GM11168 (cell line): Measurements from ENCODE around the gene TSPAN4.

ENCODE experiments used
- in situ Hi-C: fragments of 300-500 bp; cut with MboI; formaldehyde crosslinking; loops from one replicate; pipeline ENCODE4 v1.12.0; 2022; ENCODE audit warnings: low sequenced_read_pairs; ENCODE audit not compliant: unreplicated experiment

The TSPAN4 gene

DNA sequence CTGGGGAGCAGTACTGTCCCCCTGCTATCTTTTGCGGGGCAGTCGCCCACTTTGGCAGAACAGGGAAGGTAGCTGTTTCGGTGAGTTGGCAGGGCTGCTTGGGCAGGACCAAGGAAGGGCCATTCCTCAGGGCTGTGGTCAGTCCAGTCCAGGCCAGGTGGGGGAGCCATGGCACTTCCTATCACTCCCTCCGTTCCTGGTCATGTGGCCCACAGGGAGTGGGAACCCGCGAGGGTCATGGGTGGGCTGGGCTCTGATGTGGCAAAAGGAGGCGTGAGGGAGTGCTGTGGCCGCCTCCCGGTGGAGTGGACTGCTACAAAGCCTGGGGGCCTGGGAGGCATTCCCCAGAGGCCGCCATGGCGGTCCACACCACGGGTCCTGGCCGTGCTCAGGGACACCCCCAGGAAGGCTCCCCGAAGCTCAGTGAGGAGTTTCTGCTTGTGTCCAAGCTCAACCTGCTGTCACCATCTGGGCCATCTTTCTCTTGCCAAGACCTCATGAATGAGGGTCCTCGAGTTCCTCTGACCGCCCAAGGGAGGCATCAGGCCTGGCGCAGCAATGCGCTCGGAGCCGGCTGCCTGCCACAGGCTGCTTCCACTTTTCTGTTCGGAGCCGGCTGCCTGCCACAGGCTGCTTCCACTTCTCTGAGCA, 56.0 kb downstream of the TSPAN4 start:
- in situ Hi-C loops = no loop called here

DNA sequence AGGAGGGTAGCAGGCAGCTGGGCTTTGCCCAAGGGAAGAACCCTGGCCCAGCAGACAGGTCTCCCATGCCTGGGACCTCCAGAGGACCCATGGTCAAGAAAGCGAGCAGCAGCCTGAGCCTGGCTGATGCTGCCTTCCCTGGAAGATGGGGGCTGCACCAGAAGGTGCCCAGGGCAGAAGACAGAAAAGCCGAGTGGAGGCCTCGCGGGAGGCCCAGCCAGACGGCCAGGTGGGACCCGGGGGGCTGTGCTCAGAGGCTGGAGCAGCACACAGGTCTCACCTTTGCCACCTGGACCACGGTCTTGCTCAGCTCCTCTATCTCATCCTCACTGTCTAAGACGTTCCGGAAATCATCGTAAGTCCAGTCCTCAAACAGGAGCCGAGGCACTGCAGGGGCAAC, 57.1 kb downstream of the TSPAN4 start:
- in situ Hi-C loops = no loop called here

DNA sequence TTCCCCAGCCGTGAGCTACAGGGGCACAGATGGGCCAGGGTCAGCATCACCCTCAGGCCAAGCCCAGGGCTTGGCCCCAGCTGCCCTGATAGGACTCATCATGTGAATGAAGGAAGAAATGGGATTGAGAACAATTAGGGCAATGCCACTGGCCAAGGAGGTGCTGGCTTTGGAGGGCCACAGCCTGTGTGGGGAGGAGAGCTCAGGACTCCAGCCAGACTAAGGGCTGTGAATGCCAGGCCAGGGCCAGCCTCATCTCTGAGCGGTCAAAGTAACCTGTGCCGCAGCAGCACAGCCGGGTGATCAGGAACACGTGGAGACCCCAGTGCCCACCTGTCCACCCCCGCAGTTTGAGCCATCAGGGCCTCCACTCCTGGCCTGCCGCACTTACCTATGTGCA, 57.9 kb downstream of the TSPAN4 start:
- in situ Hi-C loops = no loop called here

DNA sequence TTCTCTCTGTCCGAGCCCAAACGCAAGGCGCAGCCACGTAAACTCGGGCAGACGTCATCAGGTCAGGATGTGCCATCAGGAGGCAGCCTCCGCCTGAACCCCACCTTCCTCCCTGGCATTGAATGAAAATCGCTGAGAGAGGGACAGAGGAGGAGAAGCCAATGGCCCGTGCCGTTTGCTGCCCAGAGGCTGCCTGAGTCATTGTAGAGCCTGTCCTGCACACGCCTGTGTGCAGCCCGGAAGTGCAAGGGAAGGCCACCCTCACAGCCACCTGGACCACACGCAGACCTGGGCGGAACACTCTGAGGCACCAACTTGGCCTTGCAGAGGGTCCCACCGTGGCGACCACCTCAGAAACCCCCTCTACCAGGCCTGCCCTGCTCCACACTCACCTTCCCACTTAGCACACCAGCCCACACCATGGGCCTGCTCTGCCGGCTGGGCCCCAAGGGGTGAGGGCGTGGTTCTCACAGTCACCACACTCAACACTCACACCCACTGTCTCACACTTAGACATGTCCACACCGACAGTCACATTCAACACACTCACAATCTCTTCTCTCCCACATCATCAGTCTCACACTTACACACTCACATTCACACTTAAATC, 58.9 kb downstream of the TSPAN4 start:
- in situ Hi-C loops = no loop called here

DNA sequence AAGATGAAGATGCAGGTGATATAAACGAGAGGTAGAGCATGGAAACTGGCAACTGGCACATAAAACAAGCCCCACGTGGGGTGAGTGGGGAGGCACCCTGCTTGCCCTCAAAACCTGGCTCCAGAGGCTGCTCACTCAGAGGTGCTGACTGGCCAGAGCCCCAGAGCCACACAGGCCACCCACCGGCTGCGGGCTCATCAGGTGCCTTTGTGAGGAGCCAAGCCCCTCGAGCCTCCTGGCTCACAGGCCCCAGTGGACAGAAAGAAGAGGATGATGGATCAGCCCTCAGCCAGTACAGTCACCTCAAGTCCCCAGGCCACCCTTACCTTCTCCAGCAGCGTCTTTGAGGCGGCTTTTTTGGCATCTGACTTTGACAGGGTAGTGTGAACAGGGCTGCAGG, 61.7 kb downstream of the TSPAN4 start:
- in situ Hi-C loops = no loop called here

DNA sequence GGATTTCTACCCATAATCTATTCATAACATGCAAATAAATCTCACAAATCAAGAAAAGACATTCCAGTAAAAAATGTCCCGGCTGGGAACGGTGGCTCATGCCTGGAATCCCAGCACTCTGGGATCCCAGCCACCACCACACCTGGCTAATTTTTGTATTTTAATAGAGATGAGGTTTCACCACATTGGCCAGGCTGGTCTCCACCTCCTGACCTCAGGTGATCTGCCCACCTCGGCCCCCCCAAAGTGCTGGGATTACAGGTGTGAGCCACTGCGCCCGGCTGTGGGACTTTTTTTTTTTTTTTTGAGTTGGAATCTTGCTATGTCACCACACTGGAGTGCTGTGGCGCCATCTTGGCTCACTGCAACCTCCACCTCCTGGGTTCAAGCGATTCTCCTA, 63.3 kb downstream of the TSPAN4 start:
- in situ Hi-C loops = no loop called here

DNA sequence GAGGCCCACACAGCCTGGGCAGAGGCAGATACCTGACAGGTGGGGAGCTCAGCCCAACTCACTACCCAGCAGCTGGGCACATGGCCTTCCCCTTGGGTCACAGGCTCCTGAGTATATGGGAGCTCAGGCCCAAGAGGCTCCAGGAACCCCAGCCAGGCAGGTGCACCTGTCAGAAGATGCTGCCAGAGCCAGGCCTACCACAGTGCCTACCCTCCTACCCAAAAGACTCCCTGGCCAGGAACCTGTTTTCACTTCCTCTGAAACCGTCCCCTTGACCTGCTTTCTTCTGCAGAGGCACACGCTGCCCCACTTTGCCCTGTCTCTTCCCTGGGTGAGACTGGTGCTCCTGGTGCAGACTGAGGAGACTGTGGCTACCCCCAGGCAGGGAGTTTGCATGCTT, 65.0 kb downstream of the TSPAN4 start:
- in situ Hi-C loops = no loop called here

DNA sequence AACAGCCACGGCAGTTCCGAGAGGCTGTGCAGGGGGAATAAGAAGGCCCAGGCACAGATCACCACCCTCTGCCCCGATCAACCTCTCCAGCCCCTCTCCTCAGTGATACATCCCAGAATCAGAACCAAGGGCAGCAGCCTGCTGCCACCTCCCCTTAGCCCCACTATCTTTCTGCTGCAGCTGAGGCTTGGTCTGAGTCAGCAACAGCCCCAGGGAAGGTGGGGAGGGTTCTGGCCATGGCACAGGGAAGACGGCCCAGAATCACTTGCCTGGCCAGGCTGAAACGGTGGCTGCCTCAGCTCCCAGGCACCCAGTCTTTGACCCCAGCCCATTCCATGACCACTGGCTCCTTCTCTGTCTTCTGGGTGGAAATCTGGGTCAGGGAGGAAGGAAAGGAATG, 65.6 kb downstream of the TSPAN4 start:
- in situ Hi-C loops = no loop called here

DNA sequence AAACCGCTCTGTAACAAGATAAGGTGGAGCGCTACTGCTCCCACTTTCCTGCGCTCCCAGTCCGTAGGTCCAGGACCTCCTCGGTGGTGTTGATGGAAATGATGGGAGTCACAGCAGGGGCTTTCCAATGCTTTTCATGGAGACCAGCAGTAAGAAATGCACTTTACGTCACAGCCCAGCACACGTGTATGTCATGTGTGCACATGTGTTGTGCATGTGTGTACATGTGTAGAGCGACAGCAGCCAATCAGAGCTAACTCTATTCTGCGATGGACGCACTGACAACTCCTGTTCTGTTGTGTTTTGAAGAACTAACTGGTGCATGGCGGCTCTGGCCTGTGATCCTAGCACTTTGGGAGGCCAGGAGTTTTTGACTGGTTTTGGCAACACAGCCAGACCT, 66.8 kb downstream of the TSPAN4 start:
- in situ Hi-C loops = no loop called here

DNA sequence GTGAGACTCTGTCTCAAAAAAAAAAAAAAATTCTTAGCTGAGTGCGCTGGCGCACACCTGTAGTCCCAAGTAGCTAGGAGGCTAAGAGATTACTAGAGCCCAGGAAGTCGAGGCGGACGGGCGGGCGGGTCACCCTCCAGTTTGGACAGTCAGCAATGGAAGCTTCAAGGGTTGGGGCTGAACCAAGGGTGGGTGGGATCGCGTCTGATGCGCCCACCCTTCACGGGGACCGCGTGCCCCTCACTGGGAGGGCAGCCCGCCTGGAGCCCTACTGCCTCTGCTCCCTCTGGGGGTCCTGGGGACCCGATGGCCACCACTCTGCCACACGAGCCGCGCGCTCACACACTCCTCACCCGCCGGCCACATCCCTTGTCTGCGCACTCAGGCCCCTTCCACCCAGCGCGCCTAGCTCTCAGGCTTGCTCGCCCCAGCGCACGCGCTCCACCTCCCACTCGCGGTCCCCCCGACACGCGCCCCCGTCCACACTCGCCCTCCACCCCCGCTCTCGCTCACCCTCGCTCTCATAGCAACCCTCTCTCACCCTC, 67.5 kb downstream of the TSPAN4 start:
- in situ Hi-C loops = no loop called here

DNA sequence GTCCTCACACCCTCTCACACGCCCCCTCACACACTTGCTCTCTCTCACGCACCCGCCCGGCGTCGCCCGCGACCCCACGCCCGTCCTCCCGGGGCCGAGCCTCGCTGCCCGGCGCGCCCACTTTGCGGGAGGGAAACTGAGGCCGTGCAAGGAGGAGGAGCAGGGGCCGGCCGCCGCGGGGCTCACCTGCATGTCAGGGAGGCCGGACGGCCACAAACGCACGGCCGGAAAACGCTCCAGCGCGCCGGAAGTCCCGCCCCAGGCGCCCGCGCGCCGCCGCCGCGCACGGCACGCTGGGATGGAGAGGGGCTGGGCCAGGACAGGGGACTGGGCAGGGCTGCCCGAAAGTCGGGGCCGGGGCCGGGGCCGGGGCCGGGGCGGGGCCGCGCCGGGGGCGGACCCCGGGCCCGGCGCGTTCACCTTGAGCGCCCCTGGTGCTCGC, 68.0 kb downstream of the TSPAN4 start, which contains the start of gene CHID1:
TSS of gene CHID1 (minus strand) at position 222 of the 442 bp plus-strand sequence. CDS start 5,994 bp downstream, outside the sequence.
- in situ Hi-C loops = no loop called here

DNA sequence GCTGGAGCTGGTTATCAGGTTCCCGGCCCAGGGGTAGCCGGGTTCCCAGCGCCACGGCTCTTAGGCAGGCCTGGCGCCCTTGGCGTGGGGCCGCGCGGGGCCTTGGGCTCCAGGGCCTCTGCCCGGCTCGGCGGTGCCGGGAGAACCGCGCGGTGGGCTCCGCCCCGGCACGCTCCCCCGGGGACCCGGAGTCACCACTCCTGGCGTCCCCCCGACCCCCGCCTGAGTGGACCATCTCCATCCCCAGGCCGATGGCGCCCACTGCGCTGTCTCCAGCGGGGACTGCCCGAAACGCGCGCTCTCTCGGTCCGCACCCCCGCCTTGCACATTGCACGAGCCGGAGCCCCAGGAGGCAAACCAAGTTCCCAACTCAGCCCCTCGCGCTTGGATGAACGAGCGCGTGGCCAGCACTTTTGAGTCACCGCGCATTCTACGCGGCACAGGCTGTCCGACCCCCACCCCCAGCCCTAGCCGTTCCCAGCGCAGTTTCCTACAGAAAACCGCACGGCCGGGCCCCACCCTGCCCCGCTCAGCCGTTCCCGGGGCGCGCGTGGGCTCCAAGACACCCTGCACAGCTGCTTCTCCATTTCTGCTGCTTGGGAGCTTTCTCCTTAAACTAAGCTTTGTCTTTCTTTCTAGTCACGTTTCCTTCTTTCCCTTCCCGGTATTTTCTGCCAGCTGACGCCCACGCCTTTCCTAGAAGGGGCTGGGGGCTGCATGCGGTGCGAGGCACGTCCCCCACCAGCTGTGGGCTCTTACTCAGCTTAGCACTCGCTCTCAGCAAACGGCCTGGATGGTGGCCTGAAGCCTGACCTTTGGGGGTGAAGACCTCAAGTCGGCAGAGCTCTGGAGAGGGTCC, 68.6 kb downstream of the TSPAN4 start:
- in situ Hi-C loops = no loop called here

DNA sequence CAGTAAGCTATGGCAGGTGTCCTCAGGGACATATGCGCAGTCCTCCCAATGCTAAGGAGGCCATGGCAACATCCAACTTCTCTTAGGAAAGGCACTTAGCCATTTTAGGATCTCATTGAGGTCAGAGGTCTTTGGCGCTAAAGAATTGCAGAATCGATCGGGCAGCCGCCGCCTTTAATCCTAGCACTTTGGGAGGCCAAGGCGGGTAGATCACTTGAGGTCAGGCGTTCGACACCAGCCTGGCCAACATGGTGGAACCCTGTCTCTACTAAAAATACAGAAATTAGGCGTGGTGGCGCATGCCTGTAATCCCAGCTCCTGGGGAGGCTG, 69.2 kb downstream of the TSPAN4 start:
- in situ Hi-C loops = no loop called here

DNA sequence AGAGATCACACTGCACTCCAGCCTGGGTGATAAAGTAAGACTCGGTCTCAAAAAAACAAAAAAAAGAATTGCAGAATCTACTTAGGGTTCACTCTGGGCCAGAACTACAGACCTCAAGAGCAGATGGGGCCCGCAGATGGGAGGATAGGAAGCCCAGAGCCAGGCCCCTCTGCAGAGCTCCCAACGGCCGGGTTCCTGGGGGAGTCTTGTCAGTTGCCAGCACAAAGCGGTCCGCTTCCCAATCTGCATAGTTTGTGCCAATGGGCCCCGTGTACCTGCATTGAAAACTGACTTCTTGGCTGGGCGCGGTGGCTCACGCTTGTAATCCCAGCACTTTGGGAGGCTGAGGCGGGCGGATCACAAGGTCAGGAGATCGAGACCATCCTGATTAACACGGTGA, 69.6 kb downstream of the TSPAN4 start:
- in situ Hi-C loops = no loop called here

DNA sequence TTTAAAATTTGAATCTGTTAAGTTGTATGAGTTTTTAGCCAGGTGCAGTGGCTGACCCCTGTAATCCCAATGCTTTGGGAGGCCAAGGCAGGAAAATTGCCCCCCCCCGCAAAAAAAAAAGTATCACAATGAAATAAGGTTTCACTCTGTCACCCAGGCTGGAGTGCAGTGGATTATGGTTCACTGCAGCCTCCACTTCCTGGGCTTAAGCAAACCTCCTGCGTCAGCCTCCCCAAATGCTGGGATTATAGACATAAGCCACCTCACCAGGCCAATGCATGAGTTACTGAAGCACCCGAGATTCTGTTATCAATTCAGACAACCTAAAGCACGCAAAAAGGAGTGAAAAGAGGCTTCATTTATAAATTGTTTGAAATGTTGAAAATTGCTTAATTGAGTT, 70.4 kb downstream of the TSPAN4 start:
- in situ Hi-C loops = no loop called here

DNA sequence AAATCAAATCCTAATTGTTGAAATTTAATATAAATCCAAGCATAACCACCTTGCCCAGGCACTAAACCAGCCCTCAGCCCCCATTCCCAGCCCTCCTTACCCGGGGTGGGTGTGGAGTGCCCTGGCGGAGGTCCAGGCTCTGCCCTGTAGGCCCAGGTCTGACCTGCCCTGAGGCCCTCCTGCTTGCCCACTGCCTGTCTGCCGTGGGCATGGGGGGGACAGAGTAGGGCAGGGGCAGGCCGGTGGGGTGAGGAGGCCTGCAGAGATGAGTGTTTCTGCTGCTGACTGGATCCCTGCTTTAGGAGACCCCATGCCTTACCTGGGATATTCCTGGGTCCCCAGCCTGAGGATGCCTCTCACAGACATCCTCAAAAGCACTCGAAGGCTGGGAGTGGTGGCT, 71.6 kb downstream of the TSPAN4 start:
- in situ Hi-C loops = no loop called here

DNA sequence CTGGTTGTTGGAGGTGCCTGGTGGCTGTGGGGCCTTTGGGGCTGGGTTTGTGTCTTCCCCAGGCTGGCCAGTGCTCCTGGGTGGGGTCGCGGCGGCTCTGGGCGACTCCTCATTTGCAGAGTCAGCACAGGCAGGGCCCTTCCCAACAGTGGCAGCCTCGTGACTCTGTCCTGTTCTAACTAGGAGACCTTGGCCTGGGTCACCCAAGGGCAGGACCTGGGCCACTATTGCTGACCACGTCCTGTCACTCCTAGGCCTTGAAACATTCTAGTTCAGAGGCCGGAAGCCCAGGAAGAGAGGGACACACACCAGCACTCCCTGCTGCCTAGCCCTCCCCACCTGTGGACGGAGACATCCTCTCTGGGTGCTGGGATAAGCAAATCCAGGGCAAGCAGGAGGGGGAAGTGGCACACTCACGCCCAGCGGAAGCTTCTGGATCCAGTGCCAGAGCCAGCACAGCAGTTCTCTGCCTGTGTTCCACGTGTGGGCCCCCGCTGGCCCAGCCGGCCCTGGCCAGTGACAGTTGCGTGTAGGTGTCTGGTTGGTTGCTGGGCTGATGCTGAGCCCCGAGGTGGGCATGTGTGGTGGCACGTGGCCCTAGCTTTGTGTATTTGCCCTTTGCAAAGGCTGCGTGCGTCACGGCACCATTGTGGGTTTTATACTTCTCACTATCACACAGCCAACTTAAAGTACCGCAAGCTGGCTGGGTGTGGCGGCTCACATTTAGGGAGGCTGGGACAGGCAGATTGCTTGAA, 72.3 kb downstream of the TSPAN4 start:
- in situ Hi-C loops = no loop called here
